Upper lobe of left lung (tissue), 4 donors: ENCODE measurements around the gene MPO.

Experiments
- POLR2A ChIP-seq, 4 donors: fragments of 450-650 bp; IDR thresholded peaks; one replicate each; pipeline ENCODE4 v1.5.1; 2016 to 2017; ENCODE audit warnings: antibody characterized with exemption in 4 of 4, mild to moderate bottlenecking in 2 of 4
- TF ChIP-seq, protein P1 (sequence below), 6 experiments: fragments of 450-650 bp in 4 of 6; fragments of 200-600 bp in 2 of 6; sonication (generic) in 2 of 6; IDR thresholded peaks; one replicate each; pipeline ENCODE4 v1.5.1; 2016 to 2019; ENCODE audit warnings: antibody characterized with exemption in 6 of 6

GRCh38 chr17:58310511-58311428 lies 30.0 kb upstream of the MPO start:
- TF ChIP-seq, protein P1, sequence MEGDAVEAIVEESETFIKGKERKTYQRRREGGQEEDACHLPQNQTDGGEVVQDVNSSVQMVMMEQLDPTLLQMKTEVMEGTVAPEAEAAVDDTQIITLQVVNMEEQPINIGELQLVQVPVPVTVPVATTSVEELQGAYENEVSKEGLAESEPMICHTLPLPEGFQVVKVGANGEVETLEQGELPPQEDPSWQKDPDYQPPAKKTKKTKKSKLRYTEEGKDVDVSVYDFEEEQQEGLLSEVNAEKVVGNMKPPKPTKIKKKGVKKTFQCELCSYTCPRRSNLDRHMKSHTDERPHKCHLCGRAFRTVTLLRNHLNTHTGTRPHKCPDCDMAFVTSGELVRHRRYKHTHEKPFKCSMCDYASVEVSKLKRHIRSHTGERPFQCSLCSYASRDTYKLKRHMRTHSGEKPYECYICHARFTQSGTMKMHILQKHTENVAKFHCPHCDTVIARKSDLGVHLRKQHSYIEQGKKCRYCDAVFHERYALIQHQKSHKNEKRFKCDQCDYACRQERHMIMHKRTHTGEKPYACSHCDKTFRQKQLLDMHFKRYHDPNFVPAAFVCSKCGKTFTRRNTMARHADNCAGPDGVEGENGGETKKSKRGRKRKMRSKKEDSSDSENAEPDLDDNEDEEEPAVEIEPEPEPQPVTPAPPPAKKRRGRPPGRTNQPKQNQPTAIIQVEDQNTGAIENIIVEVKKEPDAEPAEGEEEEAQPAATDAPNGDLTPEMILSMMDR (IDR thresholded peaks at IDR 0.05) = no peak
- TF ChIP-seq POLR2A (IDR thresholded peaks at IDR 0.05) = no peak
